B cell (primary cell): ENCODE measurements around the gene TELO2. TPM values are rescaled to one million over a fixed set of nuclear protein-coding genes. Genes with fewer than 3 reads are reported as not detected.
A peak's percentile ranks its signal among the peaks of the same experiment; 100 is the strongest.

Source experiments
- ATAC-seq: fragments of 200-7000 bp; cut with Tn5 transposase; one replicate; pipeline ENCODE4 v1.10.0; 2021; ENCODE audit warnings: low read depth, mild to moderate bottlenecking, moderate number of reproducible peaks, moderate library complexity
- CTCF ChIA-PET: fragments of 350-600 bp; sonication (Branson Sonifier 250); formaldehyde crosslinking; loops from one replicate; lab custom pipeline; 2021; ENCODE audit warnings: antibody characterized with exemption, inconsistent platforms; lab: Charles Lee
- POLR2A ChIA-PET: fragments of 350-600 bp; sonication (Branson Sonifier 250); formaldehyde crosslinking; loops from one replicate; lab custom pipeline; 2021; ENCODE audit warnings: antibody characterized with exemption; lab: Charles Lee
- DNase-seq: peaks from one replicate; pipeline ENCODE4 v3.0.0; 2013
- H2AFZ ChIP-seq: 2 replicates; pipeline ENCODE4 v1.6.1; 2012; ENCODE audit warnings: mild to moderate bottlenecking, low read depth, low read length; ENCODE audit not compliant: insufficient read depth, poor library complexity, severe bottlenecking
- H3K27ac ChIP-seq, 2 donors: 1 replicate in 1 of 2; 2 replicates in 1 of 2; pipeline ENCODE4 v1.5.1; 2012 to 2013; ENCODE audit warnings: low read length in 2 of 2, mild to moderate bottlenecking in 2 of 2, moderate library complexity in 1 of 2
- H3K27me3 ChIP-seq, 4 experiments: fragments of 200-600 bp in 1 of 4; sonication (generic) in 1 of 4; replicated peaks in 1 of 4; 1 replicate in 2 of 4; 2 replicates in 2 of 4; pipeline versions ENCODE4 v1.6.1 to v1.7.0; 2013 to 2016; ENCODE audit warnings: low read length in 3 of 4, mild to moderate bottlenecking in 2 of 4, mixed read lengths in 1 of 4, moderate library complexity in 1 of 4; ENCODE audit not compliant: insufficient read depth in 4 of 4, control insufficient read depth in 3 of 4; ENCODE audit errors: control extremely low read depth in 1 of 4
- H3K36me3 ChIP-seq, 2 experiments: replicated peaks in 1 of 2; 1 replicate in 1 of 2; 2 replicates in 1 of 2; pipeline versions ENCODE4 v1.6.1 to v1.7.1; 2013; ENCODE audit warnings: low read length in 1 of 2; ENCODE audit not compliant: insufficient read depth in 2 of 2, control insufficient read depth in 1 of 2; ENCODE audit errors: control extremely low read depth in 1 of 2, extremely low read depth in 1 of 2
- H3K4me1 ChIP-seq, 2 donors: fragments of 200-600 bp in 1 of 2; sonication (generic) in 1 of 2; 1 replicate in 1 of 2; 2 replicates in 1 of 2; pipeline versions ENCODE4 v1.5.1 to v1.6.1; 2013 to 2017; ENCODE audit warnings: low read length in 2 of 2; ENCODE audit not compliant: control insufficient read depth in 2 of 2, insufficient read depth in 2 of 2
- H3K4me2 ChIP-seq: replicated peaks from 2 replicates; pipeline ENCODE3; 2012; ENCODE audit warnings: mild to moderate bottlenecking, low read depth, low read length; ENCODE audit not compliant: poor library complexity, severe bottlenecking
- H3K4me3 ChIP-seq, 5 experiments: fragments of 200-600 bp in 1 of 5; sonication (generic) in 1 of 5; 1 replicate in 3 of 5; 2 replicates in 2 of 5; pipeline versions ENCODE4 v1.5.1 to v1.7.0; 2011 to 2016; ENCODE audit warnings: low read length in 4 of 5, mild to moderate bottlenecking in 4 of 5, low read depth in 2 of 5, control low read depth in 1 of 5, moderate library complexity in 1 of 5; ENCODE audit not compliant: insufficient read depth in 1 of 5; ENCODE audit errors: control extremely low read depth in 1 of 5, extremely low read depth in 1 of 5
- H3K79me2 ChIP-seq: fragments of 200-600 bp; sonication (generic); one replicate; pipeline ENCODE4 v1.6.0; 2016; ENCODE audit warnings: low read length; ENCODE audit not compliant: control insufficient read depth, insufficient read depth
- H3K9ac ChIP-seq: fragments of 200-600 bp; sonication (generic); 2 replicates; pipeline ENCODE4 v1.6.1; 2017; ENCODE audit warnings: mild to moderate bottlenecking, low read length, moderate library complexity
- H3K9me3 ChIP-seq, 3 donors: one replicate each; pipeline versions ENCODE4 v1.6.1 to v1.7.1; 2013; ENCODE audit warnings: low read length in 2 of 3; ENCODE audit not compliant: control insufficient read depth in 2 of 3, insufficient read depth in 1 of 3; ENCODE audit errors: control extremely low read depth in 1 of 3
- H4K20me1 ChIP-seq: 2 replicates; pipeline ENCODE4 v1.6.0; 2012; ENCODE audit warnings: mild to moderate bottlenecking, low read length; ENCODE audit not compliant: insufficient read depth, control insufficient read depth, poor library complexity, severe bottlenecking
- H3K27ac Mint-ChIP-seq: one replicate; pipeline ENCODE4 v1.8.0; 2021; ENCODE audit warnings: mixed read lengths
- H3K27me3 Mint-ChIP-seq: one replicate; pipeline ENCODE4 v1.8.0; 2021; ENCODE audit warnings: mixed read lengths
- H3K4me1 Mint-ChIP-seq: one replicate; pipeline ENCODE4 v1.8.0; 2021; ENCODE audit warnings: mixed read lengths
- H3K4me3 Mint-ChIP-seq: one replicate; pipeline ENCODE4 v1.8.0; 2021; ENCODE audit warnings: mixed read lengths
- H3K9me3 Mint-ChIP-seq: one replicate; pipeline ENCODE4 v1.8.0; 2022; ENCODE audit warnings: mixed read lengths; ENCODE audit not compliant: insufficient read depth
- EZH2 ChIP-seq: IDR thresholded peaks from 2 replicates; pipeline ENCODE4 v1.6.1; 2012; ENCODE audit warnings: borderline replicate concordance, low read depth, mild to moderate bottlenecking, moderate library complexity, low read length; ENCODE audit not compliant: insufficient read depth, poor library complexity, severe bottlenecking
- WGBS: methylation state at CpG from one replicate; pipeline ENCODE4 v1.1.5; 2013; ENCODE audit warnings: missing lambda C conversion rate; ENCODE audit not compliant: insufficient coverage; 5-methylcytosine and 5-hydroxymethylcytosine counted together
- intact Hi-C: fragments of 100-400 bp; cut with micrococcal nuclease; formaldehyde crosslinking; loops from one replicate; pipeline ENCODE4 v1.10.0; 2022
- polyA plus RNA-seq: library from polyadenylated mRNA; depleted of rRNA; stranded (reverse); fragments of >200 nt; gene quantifications from 2 replicates; pipeline ENCODE4 v1.2.3, GENCODE V29; 2012
- total RNA-seq, 2 donors: library from RNA; stranded (reverse); fragments of 120-200 nt in 1 of 2; gene quantifications; 1 replicate in 1 of 2; 2 replicates in 1 of 2; pipeline versions ENCODE4 v1.2.3 to v1.2.4, GENCODE V29; 2013 to 2022
- TF ChIP-seq, protein P1 (sequence below): fragments of 200-600 bp; IDR thresholded peaks from one replicate; pipeline ENCODE4 v1.8.0; 2022; ENCODE audit warnings: antibody characterized with exemption, mild to moderate bottlenecking

TELO2 gene
- total and polyA plus RNA-seq, 2 donors (not counting 1 experiment from before 2014, with no cell fraction given): 81.9 to 136 TPM

DNA sequence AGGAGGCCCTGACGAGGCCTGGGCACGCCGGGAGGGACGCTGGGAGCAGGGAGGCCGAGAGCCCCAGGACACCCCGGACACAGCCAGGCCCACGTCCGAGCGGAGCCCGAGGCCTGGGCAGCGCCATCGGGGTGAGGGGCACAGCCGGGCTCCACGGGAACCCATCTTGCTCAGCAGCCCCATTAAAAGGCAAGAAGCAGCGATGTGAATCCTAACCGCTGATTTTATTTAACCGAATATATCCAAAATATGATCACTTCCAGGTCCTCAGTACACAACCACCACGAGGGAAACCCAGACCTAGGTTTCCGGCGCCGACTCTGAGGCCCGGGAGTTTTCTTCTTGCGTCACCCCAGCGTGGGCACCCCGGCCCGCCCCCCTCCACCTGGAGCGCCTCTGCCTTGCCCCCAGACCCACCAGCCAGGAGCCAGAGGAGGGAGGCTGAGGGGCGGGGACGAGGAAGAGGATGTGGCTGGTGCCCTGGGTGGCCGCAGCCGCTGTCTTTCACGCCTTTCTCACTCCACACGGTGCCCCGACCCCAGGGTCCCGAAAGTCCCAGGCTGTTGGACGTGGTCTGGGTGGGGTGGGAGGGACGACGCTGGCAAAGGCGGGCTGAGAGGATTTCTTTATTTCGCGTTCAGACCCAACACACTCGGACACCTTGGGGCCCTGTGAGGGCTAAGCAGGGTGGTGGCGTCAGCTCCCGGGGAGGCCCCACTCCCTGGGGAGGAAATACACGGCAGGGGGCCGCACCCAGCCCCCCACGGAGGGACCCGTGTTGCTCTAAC is 48.2 kb upstream of the TELO2 start:
- POLR2A ChIA-PET: interaction anchor here (1.3 kb wide), 1 partner anchor 48 kb away, joined by 3 read pairs; the partner anchor contains the start of gene TELO2
- H3K4me2 ChIP-seq: peak overlapping the region; percentile 74
- H3K9ac ChIP-seq: peak overlapping the region; percentile 63
- CTCF ChIA-PET: interaction anchor here (0.8 kb wide), 1 partner anchor 12 kb away, joined by 3 read pairs; no protein-coding TSS in a partner anchor
- Mint-ChIP-seq H3K9me3 (no peaks in the 10 kb centered on the region), H3K27ac (peak overlapping the region; percentile 63), H3K4me1 (peaks cover 4% of the 10 kb centered on the region), H3K4me3 (peak overlapping the region; percentile 44), H3K27me3 (no peaks in the 10 kb centered on the region)
- H3K4me3 ChIP-seq: peak overlapping the region in 3 of 5 experiments; percentile 30 to 38 (median 32)
- ATAC-seq (peak; percentile 53), DNase-seq (peak; percentile 65)
- H3K36me3 ChIP-seq: peaks cover 0 to 38% of the 10 kb centered on the region in 2 experiments
- TF ChIP-seq, protein P1, sequence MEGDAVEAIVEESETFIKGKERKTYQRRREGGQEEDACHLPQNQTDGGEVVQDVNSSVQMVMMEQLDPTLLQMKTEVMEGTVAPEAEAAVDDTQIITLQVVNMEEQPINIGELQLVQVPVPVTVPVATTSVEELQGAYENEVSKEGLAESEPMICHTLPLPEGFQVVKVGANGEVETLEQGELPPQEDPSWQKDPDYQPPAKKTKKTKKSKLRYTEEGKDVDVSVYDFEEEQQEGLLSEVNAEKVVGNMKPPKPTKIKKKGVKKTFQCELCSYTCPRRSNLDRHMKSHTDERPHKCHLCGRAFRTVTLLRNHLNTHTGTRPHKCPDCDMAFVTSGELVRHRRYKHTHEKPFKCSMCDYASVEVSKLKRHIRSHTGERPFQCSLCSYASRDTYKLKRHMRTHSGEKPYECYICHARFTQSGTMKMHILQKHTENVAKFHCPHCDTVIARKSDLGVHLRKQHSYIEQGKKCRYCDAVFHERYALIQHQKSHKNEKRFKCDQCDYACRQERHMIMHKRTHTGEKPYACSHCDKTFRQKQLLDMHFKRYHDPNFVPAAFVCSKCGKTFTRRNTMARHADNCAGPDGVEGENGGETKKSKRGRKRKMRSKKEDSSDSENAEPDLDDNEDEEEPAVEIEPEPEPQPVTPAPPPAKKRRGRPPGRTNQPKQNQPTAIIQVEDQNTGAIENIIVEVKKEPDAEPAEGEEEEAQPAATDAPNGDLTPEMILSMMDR: no peak
- TF ChIP-seq EZH2: no peak
- 73% methylated on average over 42 of the region's 48 CpGs for WGBS
- H3K9me3 ChIP-seq: no peaks in the 10 kb centered on the region
- peaks cover 2% of the 10 kb centered on the region for H3K79me2 ChIP-seq
- H4K20me1 ChIP-seq: peaks cover 5% of the 10 kb centered on the region
- peaks cover 24% of the 10 kb centered on the region in 2 donors for H3K4me1 ChIP-seq
- peak overlapping the region; percentile 67 to 100 for H3K27ac ChIP-seq
- no peak overlapping the region for H2AFZ ChIP-seq
- no peaks in the 10 kb centered on the region for H3K27me3 ChIP-seq
- intact Hi-C loops: no loop called here
